ENCODE measurements around the gene TMEM11. TPM values are rescaled to one million over a fixed set of nuclear protein-coding genes. Genes with fewer than 3 reads are reported as not detected.

TMEM11 gene
- polyA plus RNA-seq, 3 donors: 21.2 to 24.9 (median 21.9) TPM

DNA sequence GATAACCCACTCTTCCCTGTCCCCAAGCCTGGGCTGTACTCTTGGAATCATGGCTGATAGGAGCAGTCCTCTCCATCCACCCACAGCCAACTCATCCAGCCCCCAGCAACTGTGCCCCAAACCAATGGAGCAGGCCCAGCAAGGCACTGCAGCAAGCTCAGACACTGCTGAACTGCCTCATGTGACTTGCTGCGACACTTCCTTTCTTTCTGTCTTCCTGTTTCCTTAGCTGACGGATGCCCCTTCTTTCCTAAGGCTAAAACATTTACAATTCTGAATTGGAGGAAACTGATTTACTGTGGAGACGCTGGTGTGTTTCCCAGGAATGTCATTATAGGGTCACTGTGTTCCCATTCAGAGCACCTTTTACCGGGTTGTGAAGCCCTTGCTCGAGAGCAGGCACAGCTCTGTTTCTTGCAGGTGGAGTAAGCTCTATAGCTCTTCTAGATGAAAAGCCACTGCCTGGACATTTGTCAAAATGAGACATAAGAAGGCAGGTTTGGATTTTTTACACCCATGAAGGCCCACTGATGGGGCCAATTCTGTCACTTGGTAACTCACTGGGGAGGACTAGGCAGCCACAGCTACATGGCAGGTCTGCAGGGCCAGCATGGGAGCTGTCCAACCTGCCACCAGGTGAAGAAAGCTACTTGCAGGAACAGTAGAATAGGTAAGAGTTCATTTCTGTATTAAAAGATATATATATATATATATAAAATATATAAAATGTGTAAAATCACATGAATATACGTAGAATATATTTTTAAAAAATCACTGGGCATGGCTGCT is 27.4 kb downstream of the TMEM11 start:
- DNase-seq (ENCODE audit: low read depth in 3 of 3, low spot score in 2 of 3): no peak

- DNase-seq (ENCODE audit: low read depth in 3 of 3, low spot score in 2 of 3): no peak
Measured at GRCh38 chr17:21185061-21185460, 28.9 kb downstream of the TMEM11 start.

DNA sequence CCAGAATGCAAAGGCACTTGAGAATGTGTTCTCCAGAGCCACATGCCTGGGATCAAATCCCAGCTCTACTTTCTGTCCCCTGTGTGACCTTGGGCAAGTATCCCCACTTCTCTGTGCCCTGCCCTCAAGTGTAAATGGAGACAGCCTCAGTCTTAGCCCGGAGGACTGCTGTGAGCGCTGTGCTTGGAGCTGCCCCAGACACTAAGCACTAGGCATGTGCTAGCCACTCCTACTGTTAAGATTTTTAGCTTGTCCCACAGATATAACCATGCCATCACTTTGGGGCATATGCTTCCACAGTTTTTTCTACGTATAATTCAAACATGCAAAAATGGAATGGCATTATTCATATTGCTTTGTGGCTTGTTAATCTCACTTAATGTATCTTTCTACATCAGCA is 29.4 kb downstream of the TMEM11 start:
- DNase-seq (ENCODE audit: low read depth in 3 of 3, low spot score in 2 of 3): no peak

GRCh38 chr17:21183468-21183867 is 30.5 kb downstream of the TMEM11 start:
- DNase-seq (ENCODE audit: low read depth in 3 of 3, low spot score in 2 of 3): no peak

DNA sequence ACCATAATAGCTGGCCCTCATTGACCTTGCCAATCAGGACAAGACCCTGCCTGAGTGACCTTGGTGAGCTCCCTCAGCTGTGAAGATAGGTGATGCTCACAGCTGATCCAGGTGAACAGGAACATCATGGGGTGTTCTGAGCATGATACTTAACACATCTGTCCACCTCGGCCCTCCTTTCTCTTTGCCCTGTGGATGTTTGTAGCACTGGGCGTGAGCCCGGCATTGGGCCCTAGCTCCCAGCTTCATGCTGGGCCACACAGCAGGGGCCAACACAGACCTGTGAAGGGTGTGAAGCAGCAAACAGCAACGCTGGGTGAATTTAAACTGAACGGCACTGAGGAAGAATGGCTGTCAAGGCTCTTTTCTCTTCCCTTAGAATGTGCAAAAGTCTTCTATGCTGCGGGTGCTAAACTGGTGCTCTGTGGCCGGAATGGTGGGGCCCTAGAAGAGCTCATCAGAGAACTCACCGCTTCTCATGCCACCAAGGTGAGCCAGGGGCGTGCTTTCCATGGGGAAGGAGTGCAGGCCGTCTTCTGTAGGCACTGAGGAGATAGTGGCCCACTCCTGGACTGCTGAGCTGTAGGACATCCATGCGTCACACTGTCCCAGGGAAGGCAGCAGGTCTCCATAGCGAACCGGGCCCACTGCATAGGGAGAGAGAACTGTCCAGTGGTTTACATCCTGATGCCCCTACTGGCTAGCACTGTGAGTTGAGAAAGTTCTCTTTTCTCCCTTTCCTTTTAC is 35.9 kb downstream of the TMEM11 start:
- no peak for DNase-seq (ENCODE audit: low read depth in 3 of 3, low spot score in 2 of 3)

- DNase-seq (ENCODE audit: low read depth in 3 of 3, low spot score in 2 of 3): no peak
Measured at GRCh38 chr17:21177401-21177800, 36.6 kb downstream of the TMEM11 start.

- no peak for DNase-seq (ENCODE audit: low read depth in 3 of 3, low spot score in 2 of 3)
Measured at GRCh38 chr17:21176773-21177395, 37.1 kb downstream of the TMEM11 start.

DNA sequence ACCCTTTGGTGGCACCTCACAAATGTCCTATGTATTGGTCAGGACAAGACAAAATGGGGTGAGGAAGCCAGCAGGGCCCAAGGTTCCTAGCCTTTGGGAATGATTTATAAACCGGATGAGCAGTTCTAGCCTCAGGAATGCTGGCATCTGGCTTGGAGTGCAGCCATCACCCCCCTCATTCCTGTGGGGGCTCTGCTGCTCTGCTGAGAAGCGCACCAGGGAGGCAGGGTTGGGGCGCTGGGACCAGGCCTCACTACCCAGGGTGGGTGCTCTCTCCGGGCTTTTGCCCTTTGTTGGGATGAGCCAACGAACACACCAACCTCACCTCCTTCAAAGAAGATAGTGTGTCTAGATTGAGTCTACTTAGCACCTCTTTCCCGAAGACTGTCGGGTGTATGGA is 39.2 kb downstream of the TMEM11 start:
- DNase-seq (ENCODE audit: low read depth in 3 of 3, low spot score in 2 of 3): no peak

DNA sequence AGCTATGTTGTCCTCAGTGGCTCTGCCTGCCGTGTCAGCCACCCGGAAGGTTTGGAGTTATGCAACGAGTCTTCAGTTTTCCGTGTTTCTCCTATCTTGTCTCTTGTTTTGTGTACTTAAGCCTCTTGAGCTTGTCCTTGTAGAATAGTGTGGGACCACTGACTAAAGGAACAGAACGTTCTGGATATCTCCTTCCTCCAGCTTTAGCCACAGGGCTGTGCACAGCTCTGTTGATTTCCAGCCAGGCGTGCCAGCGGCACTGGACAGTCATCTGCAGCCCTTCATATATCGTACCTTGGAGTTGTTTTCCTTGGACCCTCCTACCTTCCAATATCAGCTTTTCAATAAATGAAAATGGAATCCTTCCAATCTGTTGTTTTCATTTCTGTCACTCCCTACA is 39.8 kb downstream of the TMEM11 start:
- DNase-seq (ENCODE audit: low read depth in 3 of 3, low spot score in 2 of 3): no peak

DNA sequence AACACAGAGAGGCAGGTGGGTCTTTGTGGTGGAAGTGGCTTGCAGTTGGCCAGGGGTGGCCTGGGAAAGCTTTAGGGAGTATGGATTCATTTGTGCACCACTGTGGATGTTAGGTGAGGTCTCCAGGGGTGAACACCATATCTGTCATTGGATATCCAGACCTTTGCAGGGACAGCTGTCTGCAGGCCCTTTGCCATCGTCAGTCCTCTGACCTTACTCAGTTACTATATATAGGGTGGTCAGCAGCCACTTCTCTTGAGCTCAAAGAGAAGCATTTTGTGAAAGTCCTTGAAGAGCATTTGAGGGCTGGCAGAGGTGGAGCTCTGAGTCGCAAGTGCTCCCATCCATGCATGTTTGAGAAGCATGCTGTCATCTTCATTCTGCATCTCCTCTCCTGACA is 40.4 kb downstream of the TMEM11 start:
- DNase-seq (ENCODE audit: low read depth in 3 of 3, low spot score in 2 of 3): no peak

DNA sequence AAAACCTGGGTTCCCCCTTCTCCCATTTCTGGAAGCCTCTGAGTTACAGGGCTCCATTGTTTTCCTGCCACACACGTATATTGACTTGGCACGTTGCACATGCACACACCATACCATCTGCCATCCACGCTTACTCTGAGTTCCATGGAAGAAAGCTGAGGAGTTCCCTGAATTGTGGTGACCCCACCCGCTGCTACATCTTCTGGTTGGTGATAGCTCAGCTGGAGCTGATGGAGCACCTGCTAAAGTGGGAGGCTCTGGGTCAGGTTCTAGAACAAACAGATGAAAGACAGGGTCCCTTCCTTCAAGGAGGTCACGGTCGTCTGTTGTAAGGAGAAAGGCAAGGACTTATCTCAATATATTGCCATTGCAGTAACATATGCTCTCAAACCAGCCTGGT is 41.1 kb downstream of the TMEM11 start:
- DNase-seq (ENCODE audit: low read depth in 3 of 3, low spot score in 2 of 3): no peak

- no peak for DNase-seq (ENCODE audit: low read depth in 3 of 3, low spot score in 2 of 3)
Measured at GRCh38 chr17:21171970-21172510, 41.9 kb downstream of the TMEM11 start.

- no peak for DNase-seq (ENCODE audit: low read depth in 3 of 3, low spot score in 2 of 3)
Measured at GRCh38 chr17:21171309-21171922, 42.5 kb downstream of the TMEM11 start.

DNA sequence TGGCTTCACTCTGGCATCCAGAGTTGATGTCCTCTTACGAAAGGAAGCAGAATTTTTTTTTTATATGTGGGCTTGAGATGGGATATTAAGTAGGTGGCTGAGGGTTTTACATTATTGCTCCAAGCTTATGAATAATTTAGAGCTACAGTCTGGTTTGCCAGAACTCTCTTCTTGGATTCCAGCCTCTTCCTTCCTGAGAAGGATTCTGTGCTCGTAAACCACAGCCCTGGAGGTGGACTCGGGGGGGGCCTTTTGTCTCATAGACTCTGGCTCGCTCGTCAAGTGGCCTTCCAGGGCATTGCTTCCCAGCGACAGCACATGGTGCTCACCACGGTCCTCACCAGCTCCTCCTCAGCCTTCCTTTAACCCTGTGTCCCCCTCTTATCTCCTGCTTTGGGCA is 43.2 kb downstream of the TMEM11 start:
- DNase-seq (ENCODE audit: low read depth in 3 of 3, low spot score in 2 of 3): no peak

DNA sequence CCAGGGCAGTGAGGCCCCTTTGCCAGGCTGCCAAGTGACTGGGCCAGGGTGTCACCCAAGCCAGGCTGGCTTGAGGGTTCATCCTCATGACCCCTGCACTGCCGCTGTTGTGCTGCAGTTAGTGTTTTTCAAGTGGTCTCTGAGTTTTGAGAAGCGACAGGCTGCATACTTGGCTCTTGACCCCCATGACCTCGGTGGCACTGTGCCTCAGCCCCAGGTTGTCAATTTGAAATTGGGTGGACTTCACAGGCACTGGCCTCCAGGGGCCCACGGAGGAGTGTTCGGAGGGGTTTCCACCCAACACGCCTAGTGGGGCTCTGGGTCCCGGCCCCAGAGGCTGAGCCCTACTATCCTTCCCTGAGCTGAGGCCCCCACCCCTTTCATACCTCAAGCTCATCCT is 44.5 kb downstream of the TMEM11 start:
- no peak for DNase-seq (ENCODE audit: low read depth in 3 of 3, low spot score in 2 of 3)

GRCh38 chr17:21168555-21168865 is 45.5 kb downstream of the TMEM11 start:
- no peak for DNase-seq (ENCODE audit: low read depth in 3 of 3, low spot score in 2 of 3)

- DNase-seq (ENCODE audit: low read depth in 3 of 3, low spot score in 2 of 3): no peak
Measured at GRCh38 chr17:21167303-21167702, 46.7 kb downstream of the TMEM11 start.

- no peak for DNase-seq (ENCODE audit: low read depth in 3 of 3, low spot score in 2 of 3)
Measured at GRCh38 chr17:21166595-21167210, 47.3 kb downstream of the TMEM11 start.

GRCh38 chr17:21165922-21166594 is 47.9 kb downstream of the TMEM11 start:
- DNase-seq (ENCODE audit: low read depth in 3 of 3, low spot score in 2 of 3): no peak

DNA sequence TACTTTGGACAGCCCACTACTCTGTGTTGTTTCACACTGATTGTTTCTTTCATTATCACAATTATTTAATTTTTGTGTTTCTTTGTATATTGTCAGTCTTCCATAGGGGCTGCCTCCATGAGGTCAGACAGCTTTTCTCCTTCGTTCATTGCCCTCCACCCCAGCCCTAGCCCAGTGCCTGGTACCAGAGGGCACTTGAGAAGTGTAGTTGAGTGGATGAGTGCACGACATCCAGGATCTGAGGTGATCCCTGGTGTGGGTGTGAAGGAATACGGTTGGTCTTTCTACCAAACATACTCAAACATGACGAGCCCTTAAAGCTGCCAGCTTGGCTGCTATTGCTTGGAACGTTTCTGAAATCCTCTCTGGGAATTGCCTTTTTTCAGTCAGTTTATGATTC is 49.3 kb downstream of the TMEM11 start:
- DNase-seq (ENCODE audit: low read depth in 3 of 3, low spot score in 2 of 3): no peak

All from right renal cortex interstitium (tissue), 3 donors.